ENCODE data around the gene TOM1L1. TPM values are rescaled to one million over a fixed set of nuclear protein-coding genes. Genes with fewer than 3 reads are reported as not detected.

The TOM1L1 gene
- total RNA-seq, 6 experiments from 2014 or later = 36.5 to 74.5 (median 61.9) TPM

- intact Hi-C loops (cut with DNase I) = no loop called here
- ATAC-seq (no peak), DNase-seq (no peak)
- Histone ChIP-seq H3K4me3 (no peak overlapping the region), H3K36me3 (no peaks in the 10 kb centered on the region), H3K27ac (no peak overlapping the region), H3K4me1 (no peaks in the 10 kb centered on the region), H3K9me3 (no peaks in the 10 kb centered on the region), H3K27me3 (no peaks in the 10 kb centered on the region)
- TF ChIP-seq POLR2A (IDR thresholded peaks at IDR 0.05) (no peak), CTCF (IDR thresholded peaks at IDR 0.05) (no peak)
Measured at GRCh38 chr17:54983260-54983659, 82.6 kb downstream of the TOM1L1 start.

GRCh38 chr17:54985476-54985875, 84.8 kb downstream of the TOM1L1 start:
- no peak for ATAC-seq
- no peak overlapping the region for H3K27ac ChIP-seq
- DNase-seq = no peak
- TF ChIP-seq CTCF (IDR thresholded peaks at IDR 0.05) = no peak
- no peak for TF ChIP-seq POLR2A (IDR thresholded peaks at IDR 0.05)
- no peaks in the 10 kb centered on the region for H3K9me3 ChIP-seq
- no peaks in the 10 kb centered on the region for H3K4me1 ChIP-seq
- intact Hi-C loops (cut with DNase I) = no loop called here
- 71% methylated on average over 1 of the region's 1 CpG for WGBS (ENCODE audit: insufficient coverage, low coverage, low lambda C conversion rate, missing lambda C conversion rate)
- H3K27me3 ChIP-seq = no peaks in the 10 kb centered on the region
- no peak overlapping the region for H3K4me3 ChIP-seq
- no peaks in the 10 kb centered on the region for H3K36me3 ChIP-seq

- TF ChIP-seq CTCF (IDR thresholded peaks at IDR 0.05) = no peak
- TF ChIP-seq POLR2A (IDR thresholded peaks at IDR 0.05) = no peak
- ATAC-seq = no peak
- intact Hi-C loops (cut with DNase I) = loop anchor here (10.0 kb wide), 2 partner anchors 355 to 365 kb away; no protein-coding TSS in a partner anchor
- H3K4me1 ChIP-seq = no peaks in the 10 kb centered on the region
- WGBS (ENCODE audit: insufficient coverage, low coverage, low lambda C conversion rate, missing lambda C conversion rate) = 92% methylated on average over 3 of the region's 4 CpGs
- no peak for DNase-seq
- H3K36me3 ChIP-seq = no peaks in the 10 kb centered on the region
- no peaks in the 10 kb centered on the region for H3K9me3 ChIP-seq
- no peak overlapping the region for H3K4me3 ChIP-seq
- no peak overlapping the region for H3K27ac ChIP-seq
- no peaks in the 10 kb centered on the region for H3K27me3 ChIP-seq
Measured at GRCh38 chr17:54990118-54990517, 89.5 kb downstream of the TOM1L1 start.

- Histone ChIP-seq H3K9me3 (no peaks in the 10 kb centered on the region), H3K4me1 (no peaks in the 10 kb centered on the region), H3K4me3 (no peak overlapping the region), H3K27me3 (no peaks in the 10 kb centered on the region), H3K27ac (no peak overlapping the region), H3K36me3 (no peaks in the 10 kb centered on the region)
- intact Hi-C loops (cut with DNase I) = loop anchor here (10.0 kb wide), 2 partner anchors 353 to 363 kb away; no protein-coding TSS in a partner anchor
- DNase-seq (no peak), ATAC-seq (no peak)
- TF ChIP-seq CTCF (IDR thresholded peaks at IDR 0.05) = no peak
- TF ChIP-seq POLR2A (IDR thresholded peaks at IDR 0.05) = no peak
- 0% methylated on average over 1 of the region's 1 CpG for WGBS (ENCODE audit: insufficient coverage, low coverage, low lambda C conversion rate, missing lambda C conversion rate)
Measured at GRCh38 chr17:54991567-54991966, 90.9 kb downstream of the TOM1L1 start.

All from right lobe of liver (tissue), 6 donors.